Caco-2 (cell line): ENCODE results near the gene RNF151. TPM values are rescaled to one million over a fixed set of nuclear protein-coding genes. Genes with fewer than 3 reads are reported as not detected.

Source experiments
- BruUV-seq: library from RNA; stranded (reverse); fragments of 400-500 nt; replicated peaks from 2 replicates; lab custom pipeline; 2021; lab: Mats Ljungman, UMichigan
- CTCF ChIA-PET: fragments of 300-600 bp; sonication (Branson Sonifier 250); formaldehyde crosslinking; loops from one replicate; lab custom pipeline; 2022; ENCODE audit warnings: antibody characterized with exemption; lab: Charles Lee
- POLR2A ChIA-PET: fragments of 300-600 bp; sonication (Branson Sonifier 250); formaldehyde crosslinking; loops from one replicate; lab custom pipeline; 2022; ENCODE audit warnings: antibody characterized with exemption; lab: Charles Lee
- DNase-seq, 2 experiments: peaks; one replicate each; pipeline versions ENCODE4 v3.0.0 to v3.0.0-alpha.2; 2020 to 2022
- H3K27me3 ChIP-seq: replicated peaks from 2 replicates; pipeline ENCODE4 v1.6.0; 2011; ENCODE audit warnings: low read length; ENCODE audit not compliant: control insufficient read depth, insufficient read depth
- H3K36me3 ChIP-seq: 2 replicates; pipeline ENCODE4 v1.5.1; 2011; ENCODE audit warnings: low read length; ENCODE audit not compliant: control insufficient read depth, insufficient read depth
- H3K4me1 ChIP-seq: fragments of 250-450 bp; sonication (Bioruptor Pico); 2 replicates; pipeline ENCODE4 v1.5.1; 2020; ENCODE audit warnings: mild to moderate bottlenecking
- H3K4me3 ChIP-seq: 2 replicates; pipeline ENCODE4 v1.5.1; 2011; ENCODE audit warnings: low read depth, mild to moderate bottlenecking, control low read depth, low read length
- H3K9me3 ChIP-seq: fragments of 250-450 bp; sonication (Bioruptor Pico); 2 replicates; pipeline ENCODE4 v1.5.1; 2020; ENCODE audit warnings: mild to moderate bottlenecking, moderate library complexity
- H3K27ac Mint-ChIP-seq: one replicate; pipeline ENCODE4 v1.8.0; 2022; ENCODE audit warnings: mixed read lengths; ENCODE audit not compliant: unreplicated experiment
- H3K27me3 Mint-ChIP-seq: one replicate; pipeline ENCODE4 v1.8.0; 2022; ENCODE audit warnings: mixed read lengths; ENCODE audit not compliant: insufficient read depth, unreplicated experiment
- H3K36me3 Mint-ChIP-seq: one replicate; pipeline ENCODE4 v1.8.0; 2022; ENCODE audit warnings: mild to moderate bottlenecking, mixed read lengths; ENCODE audit not compliant: insufficient read depth, unreplicated experiment
- H3K4me1 Mint-ChIP-seq: one replicate; pipeline ENCODE4 v1.8.0; 2022; ENCODE audit warnings: low read depth, mixed read lengths; ENCODE audit not compliant: unreplicated experiment
- H3K4me3 Mint-ChIP-seq: one replicate; pipeline ENCODE4 v1.8.0; 2022; ENCODE audit warnings: mild to moderate bottlenecking, moderate library complexity, mixed read lengths; ENCODE audit not compliant: unreplicated experiment
- H3K9me3 Mint-ChIP-seq: one replicate; pipeline ENCODE4 v1.8.0; 2022; ENCODE audit warnings: mixed read lengths; ENCODE audit not compliant: unreplicated experiment
- CTCF ChIP-seq, 2 experiments: fragments of 200-600 bp in 1 of 2; IDR thresholded peaks; 1 replicate in 1 of 2; 2 replicates in 1 of 2; pipeline versions ENCODE4 v1.5.1 to v1.8.0; 2011 to 2022; ENCODE audit warnings: antibody characterized with exemption in 1 of 2, control low read depth in 1 of 2, inconsistent platforms in 1 of 2, low read depth in 1 of 2, low read length in 1 of 2, mild to moderate bottlenecking in 1 of 2, moderate library complexity in 1 of 2; ENCODE audit not compliant: insufficient read depth in 1 of 2, severe bottlenecking in 1 of 2, unreplicated experiment in 1 of 2
- intact Hi-C: fragments of 100-400 bp; cut with micrococcal nuclease; formaldehyde crosslinking; loops from one replicate; pipeline ENCODE4 v1.10.0; 2022; ENCODE audit not compliant: unreplicated experiment
- total RNA-seq: library from RNA; stranded (reverse); gene quantifications from 2 replicates; pipeline ENCODE4 v1.2.3, GENCODE V29; 2022

Gene RNF151
- total RNA-seq, 1 experiment from 2014 or later, result not detected

- no peak for DNase-seq
- Histone ChIP-seq H3K27me3 (no peaks in the 10 kb centered on the region), H3K36me3 (peaks cover 2% of the 10 kb centered on the region), H3K4me3 (no peak overlapping the region), H3K4me1 (peaks cover 12% of the 10 kb centered on the region; the same call in 1 of the 2 replicates), H3K9me3 (no peaks in the 10 kb centered on the region)
- no TSS peak for BruUV-seq
- Mint-ChIP-seq H3K4me3 (no peak overlapping the region), H3K27me3 (no peaks in the 10 kb centered on the region), H3K9me3 (no peaks in the 10 kb centered on the region), H3K27ac (no peak overlapping the region), H3K4me1 (peaks cover 5% of the 10 kb centered on the region), H3K36me3 (peaks cover 63% of the 10 kb centered on the region)
- CTCF ChIA-PET, result interaction anchor here (0.7 to 1.0 kb wide), 4 partner anchors 21 to 293 kb away, joined by 3 to 5 read pairs (median 3); partner anchors contain the start of gene NOXO1
- POLR2A ChIA-PET, result no interaction called here
- intact Hi-C loops, result no loop called here
- no peak for TF ChIP-seq CTCF (IDR thresholded peaks at IDR 0.05; ENCODE audit: insufficient read depth in 1 of 2, low read depth in 1 of 2, low read length in 1 of 2, severe bottlenecking in 1 of 2, unreplicated experiment in 1 of 2)
Measured at GRCh38 chr16:2003231-2003826, 36.7 kb downstream of the RNF151 start.

DNA sequence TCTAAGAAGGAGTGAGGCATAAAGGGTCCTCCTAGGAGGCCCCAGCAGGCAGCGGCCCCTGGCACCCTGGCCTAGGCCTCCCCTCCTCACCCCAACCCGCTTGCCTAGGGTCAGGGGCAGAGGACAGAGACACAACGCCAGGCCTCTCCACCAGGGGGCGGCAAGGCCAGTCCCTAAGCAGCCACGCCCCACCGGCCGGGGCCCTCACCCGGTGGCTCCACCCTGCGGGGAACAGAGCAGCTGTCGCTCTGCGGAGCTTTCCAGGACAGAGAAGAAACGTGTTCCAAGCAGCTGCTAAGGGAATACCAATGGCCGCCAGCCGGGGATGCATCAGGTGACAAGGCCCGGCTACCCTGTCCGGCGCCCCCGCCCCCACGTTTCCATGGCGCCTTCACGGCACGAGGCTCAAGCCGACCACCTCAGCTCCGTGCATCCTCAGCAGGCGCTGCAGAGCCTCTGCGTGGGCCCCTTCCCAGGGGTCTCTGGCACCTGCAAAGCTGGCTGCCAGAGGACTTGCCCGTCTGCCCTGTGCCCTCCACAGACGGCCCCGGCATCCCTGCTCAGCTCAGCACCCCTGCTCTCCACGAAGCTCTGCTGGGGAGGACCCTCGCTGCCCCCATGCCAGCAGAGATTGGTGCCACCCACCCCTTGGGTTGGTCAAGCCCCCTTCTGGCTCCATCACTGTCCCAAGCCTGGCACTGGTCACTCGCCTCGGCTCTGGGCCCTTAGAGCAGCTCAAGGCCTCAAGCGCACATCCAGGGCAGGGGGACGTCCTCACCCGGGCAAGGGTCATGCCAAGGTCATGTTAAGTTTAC lies 37.4 kb downstream of the RNF151 start:
- no peak overlapping the region for H3K27ac Mint-ChIP-seq
- intact Hi-C loops, result no loop called here

More for the DNA sequence above, 37.4 kb downstream of the RNF151 start:
- Mint-ChIP-seq H3K9me3 (no peaks in the 10 kb centered on the region), H3K4me1 (peaks cover 5% of the 10 kb centered on the region), H3K27me3 (no peaks in the 10 kb centered on the region), H3K36me3 (peaks cover 56% of the 10 kb centered on the region), H3K4me3 (no peak overlapping the region)
- peaks cover 15% of the 10 kb centered on the region; the same call in 1 of the 2 replicates for H3K4me1 ChIP-seq
- DNase-seq, result peak; percentile 79 to 86
- POLR2A ChIA-PET, result interaction anchor here (0.5 kb wide), 1 partner anchor 39 kb away, joined by 5 read pairs; the partner anchor contains the start of gene RPS2
- BruUV-seq, result no TSS peak
- H3K9me3 ChIP-seq, result no peaks in the 10 kb centered on the region
- H3K36me3 ChIP-seq, result peaks cover 2% of the 10 kb centered on the region
- peak; percentile 80 to 86 for TF ChIP-seq CTCF (IDR thresholded peaks at IDR 0.05; ENCODE audit: insufficient read depth in 1 of 2, low read depth in 1 of 2, low read length in 1 of 2, severe bottlenecking in 1 of 2, unreplicated experiment in 1 of 2)
- H3K27me3 ChIP-seq, result no peaks in the 10 kb centered on the region
- H3K4me3 ChIP-seq, result no peak overlapping the region
- CTCF ChIA-PET, result interaction anchor here (0.7 to 1.3 kb wide), 3 partner anchors 10 to 137 kb away, joined by 3 to 5 read pairs (median 4); no protein-coding TSS in a partner anchor
